GM12875 (cell line): ENCODE data around the gene BRD1.

ENCODE experiments used
- H3K4me3 ChIP-seq: one replicate; pipeline ENCODE4 v1.5.1; 2011; ENCODE audit warnings: low read depth, low read length, control low read depth
- CTCF ChIP-seq: IDR thresholded peaks from 2 replicates; pipeline ENCODE4 v1.5.1; 2011; ENCODE audit warnings: low read depth, mild to moderate bottlenecking, control low read depth, inconsistent platforms, low read length, moderate library complexity, borderline replicate concordance; ENCODE audit not compliant: insufficient read depth

BRD1 gene

GRCh38 chr22:49756201-49756600 is 71.5 kb downstream of the BRD1 start:
- no peak overlapping the region for H3K4me3 ChIP-seq
- no peak for TF ChIP-seq CTCF

- H3K4me3 ChIP-seq: no peak overlapping the region
- no peak for TF ChIP-seq CTCF
These were observed 72.1 kb downstream of the BRD1 start for GRCh38 chr22:49755631-49756001.

- no peak for TF ChIP-seq CTCF
- no peak overlapping the region for H3K4me3 ChIP-seq
These were observed 72.7 kb downstream of the BRD1 start for GRCh38 chr22:49754696-49755630.

- no peak for TF ChIP-seq CTCF
- no peak overlapping the region for H3K4me3 ChIP-seq
These were observed 73.5 kb downstream of the BRD1 start for GRCh38 chr22:49753961-49754695.

GRCh38 chr22:49753276-49753890 is 74.3 kb downstream of the BRD1 start:
- H3K4me3 ChIP-seq: no peak overlapping the region
- no peak for TF ChIP-seq CTCF

GRCh38 chr22:49752598-49753091 is 75.0 kb downstream of the BRD1 start:
- no peak for TF ChIP-seq CTCF
- H3K4me3 ChIP-seq: no peak overlapping the region
